GM21367 (cell line): Measurements from ENCODE around the gene HTR3B.

ENCODE experiments used
- ATAC-seq: cut with Tn5 transposase; IDR thresholded peaks from one replicate; pipeline ENCODE4 v1.9.1; 2021; ENCODE audit not compliant: unreplicated experiment

The HTR3B gene

DNA sequence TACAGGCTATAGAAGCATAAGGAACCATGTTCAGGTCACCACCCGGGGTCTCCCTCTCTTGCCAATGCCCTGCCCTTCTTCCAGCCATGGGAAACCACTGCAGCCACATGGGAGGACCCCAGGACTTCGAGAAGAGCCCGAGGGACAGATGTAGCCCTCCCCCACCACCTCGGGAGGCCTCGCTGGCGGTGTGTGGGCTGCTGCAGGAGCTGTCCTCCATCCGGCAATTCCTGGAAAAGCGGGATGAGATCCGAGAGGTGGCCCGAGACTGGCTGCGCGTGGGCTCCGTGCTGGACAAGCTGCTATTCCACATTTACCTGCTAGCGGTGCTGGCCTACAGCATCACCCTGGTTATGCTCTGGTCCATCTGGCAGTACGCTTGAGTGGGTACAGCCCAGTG is 84.8 kb downstream of the HTR3B start:
- ATAC-seq, result no peak

DNA sequence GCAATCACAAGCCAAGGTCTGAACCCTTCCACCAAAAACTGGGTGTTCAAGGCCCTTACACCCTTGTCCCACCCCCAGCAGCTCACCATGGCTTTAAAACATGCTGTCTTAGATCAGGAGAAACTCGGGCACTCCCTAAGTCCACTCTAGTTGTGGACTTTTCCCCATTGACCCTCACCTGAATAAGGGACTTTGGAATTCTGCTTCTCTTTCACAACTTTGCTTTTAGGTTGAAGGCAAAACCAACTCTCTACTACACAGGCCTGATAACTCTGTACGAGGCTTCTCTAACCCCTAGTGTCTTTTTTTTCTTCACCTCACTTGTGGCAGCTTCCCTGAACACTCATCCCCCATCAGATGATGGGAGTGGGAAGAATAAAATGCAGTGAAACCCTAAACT is 85.3 kb downstream of the HTR3B start:
- no peak for ATAC-seq

- no peak for ATAC-seq
These were observed 86.6 kb downstream of the HTR3B start for GRCh38 chr11:113991170-113991569.

GRCh38 chr11:113991718-113992458 is 87.3 kb downstream of the HTR3B start:
- ATAC-seq, result no peak

DNA sequence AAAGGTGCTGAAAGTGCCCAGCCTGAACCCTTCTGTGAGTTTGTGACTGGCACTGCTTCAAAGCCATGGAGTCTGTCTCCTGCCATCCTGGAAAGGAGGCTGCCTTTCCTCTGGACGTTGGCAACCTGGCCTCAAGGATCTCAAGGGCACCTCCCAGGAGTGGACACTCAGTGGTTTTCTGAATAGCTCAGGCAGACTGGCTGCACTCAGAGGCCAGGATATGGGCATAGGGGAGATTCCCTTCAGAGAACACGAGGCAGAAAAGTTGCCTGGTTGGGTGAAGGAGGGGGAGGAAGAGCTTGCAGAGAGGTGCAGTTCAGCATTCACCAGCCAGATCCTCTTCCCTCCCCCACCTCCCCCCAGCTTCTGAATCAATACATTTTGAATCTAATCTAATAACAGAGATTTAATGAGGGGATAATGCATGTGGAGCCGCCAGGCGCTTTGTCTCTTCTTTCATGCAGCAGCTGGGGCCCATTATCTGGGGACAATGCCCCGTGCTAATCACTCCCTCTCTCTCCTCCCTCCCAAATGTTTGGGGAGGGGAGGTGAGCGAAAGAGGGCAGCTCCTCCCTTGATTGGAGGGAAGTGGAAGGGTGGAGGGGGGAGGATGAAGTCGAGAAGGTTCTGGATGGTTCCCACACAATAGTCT is 88.0 kb downstream of the HTR3B start:
- ATAC-seq, result no peak

GRCh38 chr11:113994077-113994954 is 89.7 kb downstream of the HTR3B start:
- ATAC-seq, result no peak
